Cardiac atrium fibroblast (primary cell): Measurements from ENCODE around the gene HSD17B4. TPM values are rescaled to one million over a fixed set of nuclear protein-coding genes. Genes with fewer than 3 reads are reported as not detected.

Experiments used
- total RNA-seq: library from RNA; depleted of rRNA; stranded (reverse); fragments of >200 nt; gene quantifications from 2 replicates; pipeline ENCODE4 v1.2.3, GENCODE V29; 2015

Gene HSD17B4, protein sequence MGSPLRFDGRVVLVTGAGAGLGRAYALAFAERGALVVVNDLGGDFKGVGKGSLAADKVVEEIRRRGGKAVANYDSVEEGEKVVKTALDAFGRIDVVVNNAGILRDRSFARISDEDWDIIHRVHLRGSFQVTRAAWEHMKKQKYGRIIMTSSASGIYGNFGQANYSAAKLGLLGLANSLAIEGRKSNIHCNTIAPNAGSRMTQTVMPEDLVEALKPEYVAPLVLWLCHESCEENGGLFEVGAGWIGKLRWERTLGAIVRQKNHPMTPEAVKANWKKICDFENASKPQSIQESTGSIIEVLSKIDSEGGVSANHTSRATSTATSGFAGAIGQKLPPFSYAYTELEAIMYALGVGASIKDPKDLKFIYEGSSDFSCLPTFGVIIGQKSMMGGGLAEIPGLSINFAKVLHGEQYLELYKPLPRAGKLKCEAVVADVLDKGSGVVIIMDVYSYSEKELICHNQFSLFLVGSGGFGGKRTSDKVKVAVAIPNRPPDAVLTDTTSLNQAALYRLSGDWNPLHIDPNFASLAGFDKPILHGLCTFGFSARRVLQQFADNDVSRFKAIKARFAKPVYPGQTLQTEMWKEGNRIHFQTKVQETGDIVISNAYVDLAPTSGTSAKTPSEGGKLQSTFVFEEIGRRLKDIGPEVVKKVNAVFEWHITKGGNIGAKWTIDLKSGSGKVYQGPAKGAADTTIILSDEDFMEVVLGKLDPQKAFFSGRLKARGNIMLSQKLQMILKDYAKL
- total RNA-seq = 96.0 and 126 TPM in 2 replicates

DNA sequence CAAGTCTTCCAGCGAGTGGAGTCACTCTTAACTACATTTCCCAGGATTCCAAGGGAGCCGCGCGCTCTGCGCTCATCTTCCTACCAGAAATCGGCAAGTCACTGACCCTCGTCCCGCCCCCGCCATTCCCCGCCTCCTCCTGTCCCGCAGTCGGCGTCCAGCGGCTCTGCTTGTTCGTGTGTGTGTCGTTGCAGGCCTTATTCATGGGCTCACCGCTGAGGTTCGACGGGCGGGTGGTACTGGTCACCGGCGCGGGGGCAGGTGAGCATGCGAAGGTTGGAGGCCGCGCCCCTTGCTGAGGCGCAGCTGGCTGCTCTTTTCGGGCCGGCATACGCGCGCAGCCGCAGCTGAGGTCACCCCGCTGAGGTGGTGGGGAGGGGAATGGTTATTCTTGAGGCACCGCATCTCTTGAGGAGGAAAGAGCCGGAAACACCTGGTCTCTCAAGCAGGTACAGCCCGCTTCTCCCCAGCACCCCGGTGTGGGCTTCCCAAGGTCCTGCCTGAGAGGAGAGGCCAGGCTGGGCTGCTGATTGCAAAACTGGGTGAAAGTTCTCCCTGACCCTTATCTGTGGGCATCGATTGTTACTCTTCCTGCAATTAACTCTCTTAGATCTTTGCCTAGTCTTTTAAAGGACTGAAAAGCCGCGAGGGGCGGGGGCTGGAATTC lies at the start of gene HSD17B4:
HSD17B4 (plus strand) TSS at position 125 of the 667 bp plus-strand sequence; CDS start at position 204, 79 bp downstream.

Other genes starting within 250 kb of the HSD17B4 start
- gene TNFAIP8, start 96.5 kb upstream of the HSD17B4 start, total RNA-seq = 1.1 and 13.9 TPM in 2 replicates
- not detected in 2 replicates for gene FAM170A, start 177.1 kb downstream of the HSD17B4 start, total RNA-seq